Measurements from ENCODE around the gene IRX4. TPM values are rescaled to one million over a fixed set of nuclear protein-coding genes. Genes with fewer than 3 reads are reported as not detected.

The IRX4 gene
- total and polyA plus RNA-seq, 2 experiments from 2014 or later, result 0.82 to 1.7 TPM

- Histone ChIP-seq H3K9me2 (ENCODE audit: insufficient read depth) (no peaks in the 10 kb centered on the region), H3F3A (replicated peaks; ENCODE audit: low read depth) (no peaks in the 10 kb centered on the region), H3K4me3 (no peak overlapping the region), H3K36me3 (ENCODE audit: insufficient read depth) (no peaks in the 10 kb centered on the region), H2AFZ (no peak overlapping the region), H3K4me1 (ENCODE audit: insufficient read depth) (no peaks in the 10 kb centered on the region), H3K27me3 (ENCODE audit: insufficient read depth) (no peaks in the 10 kb centered on the region), H3K27ac (ENCODE audit: low read depth) (no peak overlapping the region), H3K79me2 (replicated peaks; ENCODE audit: insufficient read depth) (no peaks in the 10 kb centered on the region), H4K20me1 (replicated peaks; ENCODE audit: insufficient read depth) (no peaks in the 10 kb centered on the region), H3K4me2 (no peak overlapping the region)
- Mint-ChIP-seq H3K4me1 (peaks cover 3% of the 10 kb centered on the region; the same call in 1 of the 3 replicates), H3K27ac (no peak overlapping the region), H3K4me3 (no peak overlapping the region), H3K27me3 (ENCODE audit: insufficient read depth, low read depth, poor library complexity) (peaks cover 5% of the 10 kb centered on the region), H3K9me3 (no peaks in the 10 kb centered on the region; the same call in none of the 3 replicates), H3K36me3 (ENCODE audit: low read depth) (no peaks in the 10 kb centered on the region)
- ATAC-seq, result no peak
- TF ChIP-seq ZNF114 (CRISPR knock-in tag; IDR thresholded peaks at IDR 0.05) (no peak), NANOG (IDR thresholded peaks at IDR 0.05; ENCODE audit: borderline replicate concordance) (no peak), JUNB (IDR thresholded peaks at IDR 0.05; ENCODE audit: unreplicated experiment) (no peak)
- DNase-seq (ENCODE audit: low spot score), result no peak
These were observed 32.6 kb upstream of the IRX4 start for GRCh38 chr5:1915316-1915715.

- H3K27me3 ChIP-seq (ENCODE audit: insufficient read depth), result no peaks in the 10 kb centered on the region
- Mint-ChIP-seq H3K27me3 (ENCODE audit: insufficient read depth, low read depth, poor library complexity) (peaks cover 5% of the 10 kb centered on the region), H3K27ac (no peak overlapping the region), H3K4me3 (no peak overlapping the region), H3K36me3 (ENCODE audit: low read depth) (no peaks in the 10 kb centered on the region), H3K9me3 (no peaks in the 10 kb centered on the region; the same call in none of the 3 replicates), H3K4me1 (peaks cover 3% of the 10 kb centered on the region; the same call in 1 of the 3 replicates)
- no peaks in the 10 kb centered on the region for H3K4me1 ChIP-seq (ENCODE audit: insufficient read depth)
- no peaks in the 10 kb centered on the region for H3K79me2 ChIP-seq (replicated peaks; ENCODE audit: insufficient read depth)
- H3K9me2 ChIP-seq (ENCODE audit: insufficient read depth), result no peaks in the 10 kb centered on the region
- no peak for DNase-seq (ENCODE audit: low spot score)
- H3K27ac ChIP-seq (ENCODE audit: low read depth), result no peak overlapping the region
- no peak for ATAC-seq
- H3K4me2 ChIP-seq, result no peak overlapping the region
- H3K4me3 ChIP-seq, result no peak overlapping the region
- no peaks in the 10 kb centered on the region for H3K36me3 ChIP-seq (ENCODE audit: insufficient read depth)
- no peaks in the 10 kb centered on the region for H3F3A ChIP-seq (replicated peaks; ENCODE audit: low read depth)
- H2AFZ ChIP-seq, result no peak overlapping the region
- no peaks in the 10 kb centered on the region for H4K20me1 ChIP-seq (replicated peaks; ENCODE audit: insufficient read depth)
- TF ChIP-seq NANOG (IDR thresholded peaks at IDR 0.05; ENCODE audit: borderline replicate concordance), result no peak
- no peak for TF ChIP-seq EZH2phosphoT487 (IDR thresholded peaks at IDR 0.05; ENCODE audit: unreplicated experiment)
- TF ChIP-seq ZNF331 (CRISPR knock-in tag; IDR thresholded peaks at IDR 0.05; ENCODE audit: low read depth), result no peak
- TF ChIP-seq, protein P1, sequence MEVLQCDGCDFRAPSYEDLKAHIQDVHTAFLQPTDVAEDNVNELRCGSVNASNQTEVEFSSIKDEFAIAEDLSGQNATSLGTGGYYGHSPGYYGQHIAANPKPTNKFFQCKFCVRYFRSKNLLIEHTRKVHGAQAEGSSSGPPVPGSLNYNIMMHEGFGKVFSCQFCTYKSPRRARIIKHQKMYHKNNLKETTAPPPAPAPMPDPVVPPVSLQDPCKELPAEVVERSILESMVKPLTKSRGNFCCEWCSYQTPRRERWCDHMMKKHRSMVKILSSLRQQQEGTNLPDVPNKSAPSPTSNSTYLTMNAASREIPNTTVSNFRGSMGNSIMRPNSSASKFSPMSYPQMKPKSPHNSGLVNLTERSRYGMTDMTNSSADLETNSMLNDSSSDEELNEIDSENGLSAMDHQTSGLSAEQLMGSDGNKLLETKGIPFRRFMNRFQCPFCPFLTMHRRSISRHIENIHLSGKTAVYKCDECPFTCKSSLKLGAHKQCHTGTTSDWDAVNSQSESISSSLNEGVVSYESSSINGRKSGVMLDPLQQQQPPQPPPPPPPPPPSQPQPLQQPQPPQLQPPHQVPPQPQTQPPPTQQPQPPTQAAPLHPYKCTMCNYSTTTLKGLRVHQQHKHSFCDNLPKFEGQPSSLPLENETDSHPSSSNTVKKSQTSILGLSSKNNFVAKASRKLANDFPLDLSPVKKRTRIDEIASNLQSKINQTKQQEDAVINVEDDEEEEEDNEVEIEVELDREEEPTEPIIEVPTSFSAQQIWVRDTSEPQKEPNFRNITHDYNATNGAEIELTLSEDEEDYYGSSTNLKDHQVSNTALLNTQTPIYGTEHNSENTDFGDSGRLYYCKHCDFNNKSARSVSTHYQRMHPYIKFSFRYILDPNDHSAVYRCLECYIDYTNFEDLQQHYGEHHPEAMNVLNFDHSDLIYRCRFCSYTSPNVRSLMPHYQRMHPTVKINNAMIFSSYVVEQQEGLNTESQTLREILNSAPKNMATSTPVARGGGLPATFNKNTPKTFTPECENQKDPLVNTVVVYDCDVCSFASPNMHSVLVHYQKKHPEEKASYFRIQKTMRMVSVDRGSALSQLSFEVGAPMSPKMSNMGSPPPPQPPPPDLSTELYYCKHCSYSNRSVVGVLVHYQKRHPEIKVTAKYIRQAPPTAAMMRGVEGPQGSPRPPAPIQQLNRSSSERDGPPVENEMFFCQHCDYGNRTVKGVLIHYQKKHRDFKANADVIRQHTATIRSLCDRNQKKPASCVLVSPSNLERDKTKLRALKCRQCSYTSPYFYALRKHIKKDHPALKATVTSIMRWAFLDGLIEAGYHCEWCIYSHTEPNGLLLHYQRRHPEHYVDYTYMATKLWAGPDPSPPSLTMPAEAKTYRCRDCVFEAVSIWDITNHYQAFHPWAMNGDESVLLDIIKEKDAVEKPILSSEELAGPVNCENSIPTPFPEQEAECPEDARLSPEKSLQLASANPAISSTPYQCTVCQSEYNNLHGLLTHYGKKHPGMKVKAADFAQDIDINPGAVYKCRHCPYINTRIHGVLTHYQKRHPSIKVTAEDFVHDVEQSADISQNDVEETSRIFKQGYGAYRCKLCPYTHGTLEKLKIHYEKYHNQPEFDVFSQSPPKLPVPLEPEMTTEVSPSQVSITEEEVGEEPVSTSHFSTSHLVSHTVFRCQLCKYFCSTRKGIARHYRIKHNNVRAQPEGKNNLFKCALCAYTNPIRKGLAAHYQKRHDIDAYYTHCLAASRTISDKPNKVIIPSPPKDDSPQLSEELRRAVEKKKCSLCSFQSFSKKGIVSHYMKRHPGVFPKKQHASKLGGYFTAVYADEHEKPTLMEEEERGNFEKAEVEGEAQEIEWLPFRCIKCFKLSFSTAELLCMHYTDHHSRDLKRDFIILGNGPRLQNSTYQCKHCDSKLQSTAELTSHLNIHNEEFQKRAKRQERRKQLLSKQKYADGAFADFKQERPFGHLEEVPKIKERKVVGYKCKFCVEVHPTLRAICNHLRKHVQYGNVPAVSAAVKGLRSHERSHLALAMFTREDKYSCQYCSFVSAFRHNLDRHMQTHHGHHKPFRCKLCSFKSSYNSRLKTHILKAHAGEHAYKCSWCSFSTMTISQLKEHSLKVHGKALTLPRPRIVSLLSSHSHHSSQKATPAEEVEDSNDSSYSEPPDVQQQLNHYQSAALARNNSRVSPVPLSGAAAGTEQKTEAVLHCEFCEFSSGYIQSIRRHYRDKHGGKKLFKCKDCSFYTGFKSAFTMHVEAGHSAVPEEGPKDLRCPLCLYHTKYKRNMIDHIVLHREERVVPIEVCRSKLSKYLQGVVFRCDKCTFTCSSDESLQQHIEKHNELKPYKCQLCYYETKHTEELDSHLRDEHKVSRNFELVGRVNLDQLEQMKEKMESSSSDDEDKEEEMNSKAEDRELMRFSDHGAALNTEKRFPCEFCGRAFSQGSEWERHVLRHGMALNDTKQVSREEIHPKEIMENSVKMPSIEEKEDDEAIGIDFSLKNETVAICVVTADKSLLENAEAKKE (CRISPR knock-in tag; IDR thresholded peaks at IDR 0.05), result no peak
- no peak for TF ChIP-seq EZH2 (IDR thresholded peaks at IDR 0.05; ENCODE audit: low read depth, unreplicated experiment)
- TF ChIP-seq POLR2AphosphoS5 (IDR thresholded peaks at IDR 0.05; ENCODE audit: low read depth), result no peak
These were observed 31.7 kb upstream of the IRX4 start for GRCh38 chr5:1914471-1914870.

All from GM23338 (cell line).